K562 (cell line): Measurements from ENCODE around the gene BCKDK. TPM values are rescaled to one million over a fixed set of nuclear protein-coding genes. Genes with fewer than 3 reads are reported as not detected.

Experiments
- ATF7 ChIP-seq: fragments of 450-650 bp; IDR thresholded peaks from 2 replicates; pipeline ENCODE4 v1.7.1; 2014; ENCODE audit warnings: mild to moderate bottlenecking, moderate library complexity
- BCLAF1 ChIP-seq, 2 experiments: fragments of 450-650 bp in 1 of 2; IDR thresholded peaks; 2 replicates each; pipeline ENCODE4 v1.6.1; 2011 to 2017; ENCODE audit warnings: low read depth in 2 of 2, antibody characterized with exemption in 1 of 2, borderline replicate concordance in 1 of 2, low read length in 1 of 2, mild to moderate bottlenecking in 1 of 2, mixed read lengths in 1 of 2; ENCODE audit not compliant: control insufficient read depth in 1 of 2
- C11orf30 ChIP-seq: fragments of 450-650 bp; IDR thresholded peaks from 2 replicates; pipeline ENCODE4 v1.6.1; 2016; ENCODE audit warnings: low read depth, mild to moderate bottlenecking
- CBFA2T3 ChIP-seq: fragments of 450-650 bp; IDR thresholded peaks from 2 replicates; pipeline ENCODE4 v1.6.1; 2017
- CTBP1 ChIP-seq: fragments of 450-650 bp; IDR thresholded peaks from 2 replicates; pipeline ENCODE4 v1.6.1; 2016; ENCODE audit warnings: borderline replicate concordance
- ESRRA ChIP-seq: fragments of 450-650 bp; IDR thresholded peaks from 2 replicates; pipeline ENCODE4 v1.6.1; 2014; ENCODE audit warnings: low read depth, mild to moderate bottlenecking, moderate library complexity, borderline replicate concordance
- FOXP1 ChIP-seq: sonication (generic); formaldehyde crosslinking; IDR thresholded peaks from 2 replicates; pipeline ENCODE4 v1.8.0; 2022; ENCODE audit warnings: mild to moderate bottlenecking, missing genetic modification reagents
- GABPA ChIP-seq: fragments of 200-800 bp; sonication (Bioruptor generic); conservative IDR thresholded peaks from 2 replicates; pipeline ENCODE4 v1.6.1; 2016; ENCODE audit warnings: low read depth, missing genetic modification characterization, missing compliant biosample characterization
- NFIC ChIP-seq: fragments of 450-650 bp; IDR thresholded peaks from 2 replicates; pipeline ENCODE4 v1.6.1; 2017; ENCODE audit warnings: mild to moderate bottlenecking, inconsistent platforms
- SMARCA4 ChIP-seq: fragments of 450-650 bp; IDR thresholded peaks from 2 replicates; pipeline ENCODE4 v1.6.1; 2016
- TAF1 ChIP-seq: IDR thresholded peaks from 2 replicates; pipeline ENCODE4 v1.6.1; 2011; ENCODE audit warnings: mild to moderate bottlenecking, low read length, moderate library complexity; ENCODE audit not compliant: insufficient read depth, control insufficient read depth, severe bottlenecking; ENCODE audit errors: extremely low read depth
- ZBTB11 ChIP-seq, 3 experiments: fragments of 200-800 bp in 1 of 3; fragments of 250-450 bp in 1 of 3; fragments of 450-650 bp in 1 of 3; sonication (Bioruptor Pico) in 1 of 3; sonication (Bioruptor generic) in 1 of 3; formaldehyde crosslinking in 1 of 3; IDR thresholded peaks; 2 replicates each; pipeline versions ENCODE4 v1.6.1 to v1.8.0; 2016 to 2022; ENCODE audit warnings: mild to moderate bottlenecking in 2 of 3, missing genetic modification characterization in 2 of 3, missing compliant biosample characterization in 1 of 3, moderate library complexity in 1 of 3
- ZEB2 ChIP-seq: fragments of 450-650 bp; IDR thresholded peaks from 2 replicates; pipeline ENCODE4 v1.6.1; 2016
- ZNF717 ChIP-seq: fragments of 250-450 bp; sonication (Bioruptor Pico); IDR thresholded peaks from 2 replicates; pipeline ENCODE4 v1.5.0; 2021
- ZNF780A ChIP-seq: fragments of 250-450 bp; sonication (Bioruptor Pico); IDR thresholded peaks from 2 replicates; pipeline ENCODE4 v1.5.0; 2021; ENCODE audit warnings: mild to moderate bottlenecking
- polyA plus RNA-seq, 8 experiments: library from polyadenylated mRNA; depleted of rRNA in 4 of 8; stranded (reverse) in 5 of 8; unstranded in 3 of 8; fragments of >200 nt; fragmentation: Nextera tagmentation in 2 of 8; fragmentation: Illumina TruSeq in 1 of 8; extraction: Ambion mirVana in 2 of 8; extraction: Trizol in 1 of 8; gene quantifications; 2 replicates each; pipeline versions ENCODE4 v1.2.1 to v1.2.3, GENCODE V29; 2011 to 2014; ENCODE audit warnings: inconsistent platforms in 1 of 8, missing spikeins in 1 of 8
- total RNA-seq, 7 experiments: library from RNA; depleted of rRNA in 6 of 7; stranded (reverse); fragments of >200 nt in 6 of 7; fragmentation: Illumina TruSeq in 2 of 7; extraction: Trizol in 2 of 7; gene quantifications; 2 replicates each; pipeline versions ENCODE4 v1.2.1 to v1.2.3, GENCODE V29; 2011 to 2021; ENCODE audit warnings: low replicate concordance in 1 of 7
- TF ChIP-seq, protein P1 (sequence below), 2 experiments: fragments of 200-800 bp in 1 of 2; sonication (Bioruptor generic) in 1 of 2; sonication (generic) in 1 of 2; formaldehyde crosslinking in 1 of 2; IDR thresholded peaks in 1 of 2; conservative IDR thresholded peaks in 1 of 2; 2 replicates each; pipeline versions ENCODE4 v1.5.0 to v1.6.1; 2016 to 2020; ENCODE audit warnings: missing compliant biosample characterization in 1 of 2, missing genetic modification characterization in 1 of 2, missing genetic modification reagents in 1 of 2
- TF ChIP-seq, protein P2 (sequence below): fragments of 250-450 bp; sonication (Bioruptor Pico); IDR thresholded peaks from 2 replicates; pipeline ENCODE4 v1.5.1; 2021; ENCODE audit warnings: mild to moderate bottlenecking

The BCKDK gene
- total and polyA plus RNA-seq, 9 of the 15 experiments (the other 6 are each of a cell fraction or from before 2014, with no cell fraction given), result 0.58 to 34.8 (median 13.1) TPM

- TF ChIP-seq, protein P1, sequence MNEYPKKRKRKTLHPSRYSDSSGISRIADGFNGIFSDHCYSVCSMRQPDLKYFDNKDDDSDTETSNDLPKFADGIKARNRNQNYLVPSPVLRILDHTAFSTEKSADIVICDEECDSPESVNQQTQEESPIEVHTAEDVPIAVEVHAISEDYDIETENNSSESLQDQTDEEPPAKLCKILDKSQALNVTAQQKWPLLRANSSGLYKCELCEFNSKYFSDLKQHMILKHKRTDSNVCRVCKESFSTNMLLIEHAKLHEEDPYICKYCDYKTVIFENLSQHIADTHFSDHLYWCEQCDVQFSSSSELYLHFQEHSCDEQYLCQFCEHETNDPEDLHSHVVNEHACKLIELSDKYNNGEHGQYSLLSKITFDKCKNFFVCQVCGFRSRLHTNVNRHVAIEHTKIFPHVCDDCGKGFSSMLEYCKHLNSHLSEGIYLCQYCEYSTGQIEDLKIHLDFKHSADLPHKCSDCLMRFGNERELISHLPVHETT (CRISPR knock-in tag; conservative IDR thresholded peaks at IDR 0.05 in 1 of 2, IDR thresholded peaks at IDR 0.05 in 1 of 2), result peak in 1 of 2 experiments; percentile 83; a peak in 2 of 4 replicates
- TF ChIP-seq ESRRA, result peak; percentile 40; the same call in 1 of the 2 replicates
- TF ChIP-seq ATF7, result peak; percentile 55; the same call in 1 of the 2 replicates
- no peak; the same call in 1 of the 2 replicates for TF ChIP-seq NFIC
- TF ChIP-seq GABPA (tag), result peak; percentile 68
- TF ChIP-seq SMARCA4, result peak; percentile 58
- no peak for TF ChIP-seq ZNF717 (CRISPR knock-in tag)
- TF ChIP-seq CTBP1, result peak; percentile 41; the same call in 1 of the 2 replicates
- TF ChIP-seq, protein P2, sequence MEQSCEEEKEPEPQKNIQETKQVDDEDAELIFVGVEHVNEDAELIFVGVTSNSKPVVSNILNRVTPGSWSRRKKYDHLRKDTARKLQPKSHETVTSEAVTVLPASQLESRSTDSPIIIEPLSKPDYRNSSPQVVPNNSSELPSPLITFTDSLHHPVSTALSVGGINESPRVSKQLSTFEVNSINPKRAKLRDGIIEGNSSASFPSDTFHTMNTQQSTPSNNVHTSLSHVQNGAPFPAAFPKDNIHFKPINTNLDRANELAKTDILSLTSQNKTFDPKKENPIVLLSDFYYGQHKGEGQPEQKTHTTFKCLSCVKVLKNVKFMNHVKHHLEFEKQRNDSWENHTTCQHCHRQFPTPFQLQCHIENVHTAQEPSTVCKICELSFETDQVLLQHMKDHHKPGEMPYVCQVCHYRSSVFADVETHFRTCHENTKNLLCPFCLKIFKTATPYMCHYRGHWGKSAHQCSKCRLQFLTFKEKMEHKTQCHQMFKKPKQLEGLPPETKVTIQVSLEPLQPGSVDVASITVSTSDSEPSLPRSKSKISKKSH (CRISPR knock-in tag), result no peak
- TF ChIP-seq CBFA2T3, result peak; percentile 74
- TF ChIP-seq TAF1, result peak; percentile 44
- TF ChIP-seq FOXP1 (CRISPR knock-in tag), result no peak
- TF ChIP-seq ZBTB11 (CRISPR knock-in tag; IDR thresholded peaks at IDR 0.05), result peak in 1 of 3 experiments; percentile 83; a peak in 2 of 6 replicates
- no peak for TF ChIP-seq BCLAF1 (IDR thresholded peaks at IDR 0.05; ENCODE audit: borderline replicate concordance in 1 of 2, control insufficient read depth in 1 of 2, low read depth in 2 of 2, low read length in 1 of 2)
- TF ChIP-seq ZEB2, result no peak
- 0 out of 2 replicates have a peak, but pooled peaks have one; percentile 15 for TF ChIP-seq C11orf30
- TF ChIP-seq ZNF780A, result no peak
Measured at GRCh38 chr16:31128711-31129567, 20.8 kb downstream of the BCKDK start (continued).
